ENCODE results near the gene ENKD1. TPM values are rescaled to one million over a fixed set of nuclear protein-coding genes. Genes with fewer than 3 reads are reported as not detected.

The ENKD1 gene
- total RNA-seq, 2 donors from 2014 or later: 19.0 to 21.2 TPM

GRCh38 chr16:67636713-67637112, 29.8 kb downstream of the ENKD1 start:
- peaks cover 66% of the 10 kb centered on the region for H3K36me3 ChIP-seq (ENCODE audit: control insufficient read depth, insufficient read depth, low read length)
- no peaks in the 10 kb centered on the region for H3K4me1 ChIP-seq (ENCODE audit: control insufficient read depth, insufficient read depth, low read length)
- DNase-seq: no peak
- H3K27me3 ChIP-seq (ENCODE audit: control insufficient read depth, insufficient read depth, low read length, poor library complexity, severe bottlenecking): no peaks in the 10 kb centered on the region
- no peak overlapping the region for H3K27ac ChIP-seq (ENCODE audit: low read depth, low read length)
- Mint-ChIP-seq H3K36me3 (ENCODE audit: low read depth) (peaks cover 60% of the 10 kb centered on the region), H3K9me3 (no peaks in the 10 kb centered on the region), H3K27me3 (ENCODE audit: insufficient read depth) (no peaks in the 10 kb centered on the region), H3K27ac (no peak overlapping the region), H3K4me1 (no peaks in the 10 kb centered on the region), H3K4me3 (no peak overlapping the region)
- no peak overlapping the region for H3K4me3 ChIP-seq (ENCODE audit: low read length)
- 95 to 100% methylated on average over 4 to 8 of the region's 8 CpGs for WGBS, 2 experiments (ENCODE audit: insufficient coverage in 1 of 2, insufficient read length in 1 of 2)
- H3K9me3 ChIP-seq (ENCODE audit: control insufficient read depth, low read length): no peaks in the 10 kb centered on the region
- TF ChIP-seq, protein P1, sequence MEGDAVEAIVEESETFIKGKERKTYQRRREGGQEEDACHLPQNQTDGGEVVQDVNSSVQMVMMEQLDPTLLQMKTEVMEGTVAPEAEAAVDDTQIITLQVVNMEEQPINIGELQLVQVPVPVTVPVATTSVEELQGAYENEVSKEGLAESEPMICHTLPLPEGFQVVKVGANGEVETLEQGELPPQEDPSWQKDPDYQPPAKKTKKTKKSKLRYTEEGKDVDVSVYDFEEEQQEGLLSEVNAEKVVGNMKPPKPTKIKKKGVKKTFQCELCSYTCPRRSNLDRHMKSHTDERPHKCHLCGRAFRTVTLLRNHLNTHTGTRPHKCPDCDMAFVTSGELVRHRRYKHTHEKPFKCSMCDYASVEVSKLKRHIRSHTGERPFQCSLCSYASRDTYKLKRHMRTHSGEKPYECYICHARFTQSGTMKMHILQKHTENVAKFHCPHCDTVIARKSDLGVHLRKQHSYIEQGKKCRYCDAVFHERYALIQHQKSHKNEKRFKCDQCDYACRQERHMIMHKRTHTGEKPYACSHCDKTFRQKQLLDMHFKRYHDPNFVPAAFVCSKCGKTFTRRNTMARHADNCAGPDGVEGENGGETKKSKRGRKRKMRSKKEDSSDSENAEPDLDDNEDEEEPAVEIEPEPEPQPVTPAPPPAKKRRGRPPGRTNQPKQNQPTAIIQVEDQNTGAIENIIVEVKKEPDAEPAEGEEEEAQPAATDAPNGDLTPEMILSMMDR (conservative IDR thresholded peaks at IDR 0.05): no peak
- no peak overlapping the region for H3K9ac ChIP-seq (ENCODE audit: extremely low read depth, low read length, poor library complexity, severe bottlenecking)

- Mint-ChIP-seq H3K27me3 (ENCODE audit: insufficient read depth) (no peaks in the 10 kb centered on the region), H3K4me3 (no peak overlapping the region), H3K27ac (no peak overlapping the region), H3K36me3 (ENCODE audit: low read depth) (peaks cover 60% of the 10 kb centered on the region), H3K9me3 (no peaks in the 10 kb centered on the region), H3K4me1 (no peaks in the 10 kb centered on the region)
- H3K4me3 ChIP-seq (ENCODE audit: low read length): no peak overlapping the region
- no peaks in the 10 kb centered on the region for H3K4me1 ChIP-seq (ENCODE audit: control insufficient read depth, insufficient read depth, low read length)
- no peak overlapping the region for H3K27ac ChIP-seq (ENCODE audit: low read depth, low read length)
- DNase-seq: no peak
- H3K36me3 ChIP-seq (ENCODE audit: control insufficient read depth, insufficient read depth, low read length): peaks cover 81% of the 10 kb centered on the region
- TF ChIP-seq, protein P1 (conservative IDR thresholded peaks at IDR 0.05): no peak
- 87 to 90% methylated on average over 6 to 7 of the region's 7 CpGs for WGBS, 2 experiments (ENCODE audit: insufficient coverage in 1 of 2, insufficient read length in 1 of 2)
- H3K9ac ChIP-seq (ENCODE audit: extremely low read depth, low read length, poor library complexity, severe bottlenecking): no peak overlapping the region
- H3K9me3 ChIP-seq (ENCODE audit: control insufficient read depth, low read length): no peaks in the 10 kb centered on the region
- no peaks in the 10 kb centered on the region for H3K27me3 ChIP-seq (ENCODE audit: control insufficient read depth, insufficient read depth, low read length, poor library complexity, severe bottlenecking)
These were observed 34.0 kb downstream of the ENKD1 start for GRCh38 chr16:67632415-67633172.

DNA sequence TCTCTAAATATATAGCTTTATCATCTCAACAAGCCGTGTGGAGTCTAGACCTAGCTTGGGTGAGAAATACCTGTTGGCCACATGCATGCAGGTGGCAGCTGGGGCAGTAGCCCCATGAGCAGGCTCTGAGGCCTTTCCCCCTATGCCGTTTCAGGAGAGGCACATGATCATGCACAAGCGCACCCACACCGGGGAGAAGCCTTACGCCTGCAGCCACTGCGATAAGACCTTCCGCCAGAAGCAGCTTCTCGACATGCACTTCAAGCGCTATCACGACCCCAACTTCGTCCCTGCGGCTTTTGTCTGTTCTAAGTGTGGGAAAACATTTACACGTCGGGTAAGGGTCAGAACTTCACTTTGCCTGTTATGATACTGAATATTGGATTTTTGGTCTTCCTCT, 38.3 kb downstream of the ENKD1 start:
- 96 to 99% methylated on average over 14 of the region's 14 CpGs for WGBS, 2 experiments (ENCODE audit: insufficient coverage in 1 of 2, insufficient read length in 1 of 2)
- DNase-seq: no peak
- TF ChIP-seq, protein P1 (conservative IDR thresholded peaks at IDR 0.05): no peak
- H3K36me3 ChIP-seq (ENCODE audit: control insufficient read depth, insufficient read depth, low read length): peaks cover 78% of the 10 kb centered on the region
- Mint-ChIP-seq H3K4me3 (no peak overlapping the region), H3K36me3 (ENCODE audit: low read depth) (peaks cover 68% of the 10 kb centered on the region), H3K4me1 (no peaks in the 10 kb centered on the region), H3K9me3 (no peaks in the 10 kb centered on the region), H3K27ac (peak overlapping the region; percentile 7), H3K27me3 (ENCODE audit: insufficient read depth) (no peaks in the 10 kb centered on the region)
- no peak overlapping the region for H3K27ac ChIP-seq (ENCODE audit: low read depth, low read length)
- H3K27me3 ChIP-seq (ENCODE audit: control insufficient read depth, insufficient read depth, low read length, poor library complexity, severe bottlenecking): no peaks in the 10 kb centered on the region
- H3K9ac ChIP-seq (ENCODE audit: extremely low read depth, low read length, poor library complexity, severe bottlenecking): no peak overlapping the region
- H3K4me3 ChIP-seq (ENCODE audit: low read length): no peak overlapping the region
- no peaks in the 10 kb centered on the region for H3K4me1 ChIP-seq (ENCODE audit: control insufficient read depth, insufficient read depth, low read length)
- H3K9me3 ChIP-seq (ENCODE audit: control insufficient read depth, low read length): no peaks in the 10 kb centered on the region

All from endodermal cell (in vitro differentiated cells).